ENCODE measurements around the gene ASS1.

Gene ASS1

GRCh38 chr9:130498298-130498917 lies 53.6 kb downstream of the ASS1 start:
- no peak for DNase-seq (ENCODE audit: low spot score)

GRCh38 chr9:130498918-130499698 lies 54.3 kb downstream of the ASS1 start:
- DNase-seq (ENCODE audit: low spot score), result no peak

GRCh38 chr9:130499804-130500263 lies 55.1 kb downstream of the ASS1 start:
- no peak for DNase-seq (ENCODE audit: low spot score)

GRCh38 chr9:130500340-130501180 lies 55.8 kb downstream of the ASS1 start:
- DNase-seq (ENCODE audit: low spot score), result no peak

GRCh38 chr9:130501639-130502038 lies 56.9 kb downstream of the ASS1 start:
- no peak for DNase-seq (ENCODE audit: low spot score)

DNA sequence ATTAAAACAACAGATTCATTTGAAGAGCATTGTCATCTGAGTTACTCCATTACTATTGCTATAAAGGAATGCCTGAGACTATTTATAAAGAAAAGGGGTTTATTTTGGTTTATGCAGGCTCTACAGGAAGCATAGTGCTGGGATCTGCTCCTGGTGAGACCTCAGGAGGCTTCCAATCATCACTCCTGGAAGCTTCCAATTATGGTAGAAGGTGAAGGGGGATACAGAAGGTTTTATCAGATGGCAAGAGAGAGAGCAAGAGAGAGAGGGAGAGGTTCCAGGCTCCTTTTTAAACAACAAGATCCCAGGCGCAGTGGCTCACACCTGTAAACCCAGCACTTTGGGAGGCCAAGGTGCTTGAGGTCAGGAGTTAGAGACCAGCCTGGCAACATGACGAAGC lies 63.5 kb downstream of the ASS1 start:
- no peak for DNase-seq (ENCODE audit: low spot score)

DNA sequence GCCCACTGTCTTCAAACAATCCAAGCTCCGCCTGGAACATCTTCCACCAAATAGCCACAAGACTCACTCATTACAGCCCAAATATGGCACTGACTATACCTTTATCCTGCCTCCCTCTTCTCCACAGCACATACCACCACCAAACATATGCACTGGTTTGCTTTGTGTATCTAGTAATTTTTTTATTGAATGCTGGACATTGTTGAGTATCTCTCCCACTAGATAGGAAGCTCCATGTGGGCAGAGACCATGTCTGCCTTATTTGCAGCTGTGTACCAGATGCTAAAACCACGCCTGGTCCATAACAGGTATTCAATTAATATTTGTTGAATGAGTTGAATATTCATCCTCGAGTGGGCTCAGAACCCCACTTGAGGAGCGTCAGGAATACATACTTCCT lies 67.4 kb downstream of the ASS1 start:
- DNase-seq (ENCODE audit: low spot score), result no peak

- no peak for DNase-seq (ENCODE audit: low spot score)
Observed at GRCh38 chr9:130513078-130513477, 68.3 kb downstream of the ASS1 start.

DNA sequence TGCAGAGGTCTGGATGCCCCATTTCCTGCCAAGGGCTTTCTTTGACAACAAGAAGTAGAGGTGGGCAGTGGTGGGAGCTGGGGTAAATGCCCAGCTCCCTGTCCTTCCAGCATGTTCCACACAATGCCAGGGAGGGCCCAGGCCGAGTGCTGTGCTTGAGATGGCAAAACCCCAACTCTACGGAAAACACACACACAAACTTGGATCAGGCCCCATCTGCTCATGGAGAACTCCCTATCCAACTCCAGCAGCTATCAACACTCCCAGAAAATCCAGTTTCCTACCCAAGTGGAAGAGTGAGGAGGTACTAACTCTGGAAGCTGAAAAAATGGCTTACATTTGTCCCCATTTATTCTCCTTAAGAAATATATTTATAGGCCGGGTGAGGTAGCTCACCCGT lies 73.5 kb downstream of the ASS1 start:
- DNase-seq (ENCODE audit: low spot score), result no peak

DNA sequence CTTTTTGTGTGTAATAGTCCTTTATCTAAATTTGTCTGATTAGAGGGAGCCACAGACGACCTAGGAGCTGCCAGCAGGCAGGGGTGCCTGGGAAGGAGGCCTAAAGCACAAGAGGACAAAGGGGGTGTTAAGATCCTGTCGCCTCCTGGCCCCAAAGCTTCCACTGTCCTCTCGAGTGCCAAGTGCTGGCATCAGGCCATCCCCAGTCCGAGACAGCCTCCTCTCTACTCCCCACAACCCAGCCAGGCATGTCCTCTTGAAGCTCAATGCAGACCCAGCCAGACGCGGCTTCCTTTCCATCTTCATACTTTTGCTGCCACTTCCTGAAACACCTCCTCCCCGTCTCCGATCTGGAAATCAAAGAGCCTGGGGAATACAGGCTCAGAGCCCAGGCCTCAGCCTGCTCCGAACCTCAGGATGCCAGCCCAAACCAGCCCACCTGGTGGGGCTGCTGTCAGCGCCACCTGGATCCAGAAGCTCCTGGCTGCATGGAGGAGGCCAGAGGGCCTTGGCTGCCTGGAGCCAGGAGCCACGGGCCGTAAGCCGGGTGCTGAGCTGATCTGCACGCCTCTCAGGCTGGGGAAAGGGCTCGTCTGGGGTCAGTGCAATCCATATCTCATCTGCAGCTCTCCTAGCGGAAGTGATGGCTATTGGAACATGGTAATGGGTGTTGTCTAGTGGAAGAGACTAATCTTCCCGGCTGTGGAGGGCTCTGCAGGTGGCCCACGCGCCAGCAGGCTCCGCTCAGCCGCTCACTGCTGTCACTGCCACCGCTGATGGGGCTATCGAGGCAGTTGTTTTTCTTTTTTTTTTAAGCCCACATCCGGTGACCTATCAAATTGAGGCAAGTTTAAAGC lies 74.4 kb downstream of the ASS1 start:
- peak; percentile 60 for DNase-seq (ENCODE audit: low spot score)

DNA sequence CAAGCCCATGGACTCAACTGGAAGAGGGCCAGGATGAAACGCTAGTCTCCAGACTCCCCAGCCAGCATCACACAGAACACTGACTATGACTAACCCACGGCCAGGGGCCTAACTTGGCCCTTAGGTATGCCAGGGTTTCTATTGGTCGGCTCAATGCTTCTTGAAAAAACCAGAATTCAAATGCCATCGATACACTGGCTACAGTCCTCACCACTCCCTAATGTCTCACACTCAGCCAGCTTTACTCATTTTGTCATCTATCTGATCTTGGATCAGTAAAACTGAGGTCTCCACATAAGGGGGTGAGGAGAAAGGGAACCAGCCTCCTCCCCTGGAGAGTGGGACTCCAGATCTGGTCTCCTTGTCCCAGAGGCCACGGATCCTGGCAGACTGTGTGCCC lies 75.2 kb downstream of the ASS1 start:
- DNase-seq (ENCODE audit: low spot score), result no peak

GRCh38 chr9:130521715-130522114 lies 77.0 kb downstream of the ASS1 start:
- DNase-seq (ENCODE audit: low spot score), result no peak

GRCh38 chr9:130522233-130522808 lies 77.6 kb downstream of the ASS1 start:
- DNase-seq (ENCODE audit: low spot score), result no peak

DNA sequence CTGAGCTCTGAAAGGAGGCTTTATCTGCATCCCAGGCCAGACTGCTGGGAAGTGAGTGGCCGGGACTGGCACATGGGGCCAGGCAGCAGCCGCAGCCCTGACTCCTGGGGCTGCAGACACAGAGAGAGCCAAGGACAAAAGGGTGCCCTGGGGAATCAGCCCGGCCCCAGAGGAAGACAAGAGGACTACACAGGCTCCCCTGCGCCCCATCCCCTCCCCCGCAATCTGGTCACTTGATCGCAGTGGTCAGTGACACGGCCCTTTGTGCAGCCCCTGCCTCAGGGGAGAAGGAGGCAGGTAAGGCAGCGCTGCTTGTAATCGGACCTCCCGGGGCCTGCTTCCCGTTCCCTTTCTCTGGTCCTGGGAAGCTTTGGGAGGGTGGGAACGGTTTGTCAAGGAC lies 79.2 kb downstream of the ASS1 start:
- no peak for DNase-seq (ENCODE audit: low spot score)

DNA sequence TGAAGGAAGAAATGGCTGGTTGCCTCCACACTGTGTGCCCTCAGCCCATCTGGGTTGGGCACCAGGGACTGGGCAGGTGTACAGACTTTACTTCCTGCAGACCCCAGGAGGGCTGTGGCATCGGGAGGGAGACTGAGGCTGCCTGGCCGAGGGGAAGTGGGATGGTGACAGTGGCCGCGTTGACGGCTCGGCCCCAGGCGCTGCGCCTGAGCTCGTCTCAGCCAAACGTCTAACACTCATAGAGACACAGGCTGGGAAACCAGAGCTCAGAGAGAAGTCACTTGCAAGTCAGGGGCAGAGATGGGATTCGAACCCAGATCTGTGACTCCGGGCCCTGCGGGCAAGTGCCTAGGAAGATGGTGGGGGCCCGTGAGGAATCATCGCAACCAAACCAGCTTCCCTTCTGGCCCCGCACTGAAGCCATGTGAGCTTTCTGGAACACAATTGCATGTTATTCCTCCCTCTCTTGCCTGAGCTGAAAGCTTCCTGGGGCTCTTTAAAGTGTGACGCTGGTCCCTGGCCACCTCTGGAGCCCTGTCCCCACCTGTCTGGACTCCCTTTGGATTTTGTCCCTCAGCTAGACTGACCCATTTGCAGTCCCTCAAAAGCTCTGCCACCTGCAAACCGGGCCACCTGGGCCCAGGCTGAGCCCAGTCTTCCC lies 81.6 kb downstream of the ASS1 start:
- no peak for DNase-seq (ENCODE audit: low spot score)

DNA sequence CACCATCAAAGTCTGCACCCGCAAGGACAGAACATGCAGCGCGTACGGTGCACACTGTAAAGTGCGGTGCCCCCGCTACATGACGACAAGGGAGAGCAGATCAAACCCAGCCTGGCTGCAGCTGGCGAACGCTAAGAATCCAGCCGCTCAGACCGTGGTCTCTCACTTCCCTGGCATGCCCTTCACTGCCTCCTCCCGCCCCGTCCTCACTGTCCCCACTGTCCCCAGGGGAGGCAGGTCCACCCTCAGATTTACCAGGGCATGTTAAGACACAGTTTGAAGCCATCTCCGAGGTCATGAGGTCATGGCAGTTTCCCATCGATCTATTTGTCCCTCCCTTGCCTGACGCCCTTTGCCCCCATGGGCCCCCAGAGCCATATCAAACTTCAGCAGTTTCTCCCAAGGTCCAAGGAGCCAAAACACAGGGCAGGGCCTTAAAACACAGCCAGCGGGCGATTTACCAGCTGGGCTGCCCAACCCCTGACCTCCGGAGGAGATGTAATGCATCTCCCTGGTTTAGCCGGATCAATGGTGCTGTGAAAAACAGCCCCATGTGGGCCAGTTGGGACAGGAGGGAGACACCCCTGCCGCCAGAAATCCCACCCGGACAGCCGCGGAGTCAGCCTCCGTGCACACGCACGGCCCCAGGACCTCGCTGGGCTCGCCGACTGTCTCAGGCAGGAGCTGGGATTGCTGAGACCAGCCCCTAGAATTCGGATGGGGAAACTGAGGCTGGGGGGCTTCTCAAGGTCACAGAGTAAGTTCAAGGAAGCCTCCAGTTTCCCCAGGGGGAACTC lies 82.3 kb downstream of the ASS1 start:
- DNase-seq (ENCODE audit: low spot score), result no peak

DNA sequence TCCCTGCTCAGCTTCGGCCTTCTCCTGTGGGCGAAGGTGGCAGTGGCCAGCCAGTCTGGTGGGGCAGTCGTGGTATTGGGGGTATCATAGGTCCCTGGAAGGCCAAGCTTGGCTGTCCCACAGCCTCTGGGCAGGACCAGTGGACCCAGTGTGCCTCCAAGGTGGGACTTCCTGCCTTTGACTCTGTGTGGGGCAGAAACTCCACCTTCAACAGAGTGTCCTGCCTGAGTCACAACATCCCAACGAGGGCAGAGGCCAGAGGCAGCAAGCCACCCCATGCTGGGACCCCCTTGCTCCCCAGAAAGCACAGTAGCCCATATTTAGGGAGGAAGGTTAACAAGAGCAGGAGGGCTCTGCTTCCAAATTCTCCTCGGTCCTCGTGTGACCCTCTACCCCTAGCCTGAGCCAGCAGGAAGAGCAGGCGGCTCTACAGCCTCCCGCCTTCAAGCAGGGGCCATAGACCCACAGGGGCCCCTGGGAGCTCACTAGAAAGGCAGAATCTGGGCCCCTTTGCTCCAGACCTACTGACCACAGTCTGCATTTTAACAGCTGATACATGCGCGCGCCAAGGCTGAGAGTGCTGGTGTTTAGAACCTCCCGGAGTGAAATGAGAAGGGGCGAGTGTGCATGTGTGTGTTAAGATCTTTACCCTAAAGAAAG lies 83.0 kb downstream of the ASS1 start:
- no peak for DNase-seq (ENCODE audit: low spot score)

DNA sequence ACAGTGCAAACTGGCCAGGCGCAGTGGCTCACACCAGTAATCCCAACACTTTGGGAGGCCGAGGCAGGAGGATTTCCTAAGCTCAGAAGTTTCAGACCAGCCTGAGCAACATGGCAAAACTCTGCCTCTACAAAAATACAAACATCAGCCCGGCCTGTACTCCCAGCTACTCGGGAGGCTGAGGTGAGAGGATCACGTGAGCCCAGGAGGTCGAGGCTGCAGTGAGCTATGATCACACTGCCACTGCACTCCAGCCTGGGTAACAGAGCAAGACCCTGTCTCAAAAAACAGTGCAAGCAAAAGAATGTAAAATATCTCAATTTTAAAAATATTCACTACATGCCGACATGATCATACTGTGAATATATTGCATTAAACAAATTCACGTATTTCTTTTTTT lies 83.9 kb downstream of the ASS1 start:
- no peak for DNase-seq (ENCODE audit: low spot score)

- DNase-seq (ENCODE audit: low spot score), result no peak
Observed at GRCh38 chr9:130530938-130531337, 86.2 kb downstream of the ASS1 start.

DNA sequence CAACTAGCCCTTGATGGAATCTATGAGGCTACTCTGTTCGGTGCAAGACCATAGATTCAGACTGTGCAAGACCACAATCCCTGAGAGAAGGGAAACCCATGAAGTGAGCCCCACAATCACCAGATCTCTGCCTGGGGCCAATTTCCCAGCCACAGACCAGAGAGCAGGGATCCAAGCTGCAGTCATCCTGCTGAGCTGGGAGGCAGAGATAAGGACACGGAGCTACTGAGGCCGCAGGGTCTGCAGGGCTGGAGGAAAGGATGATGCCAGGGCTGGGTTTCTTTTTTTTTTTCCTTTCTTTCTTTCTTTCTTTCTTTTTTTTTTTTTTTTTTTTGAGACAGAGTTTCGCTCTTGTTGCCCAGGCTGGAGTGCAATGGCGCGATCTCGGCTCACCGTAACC lies 86.9 kb downstream of the ASS1 start:
- no peak for DNase-seq (ENCODE audit: low spot score)
